GM12801 (cell line): ENCODE data around the gene KIRREL3.

ENCODE experiments used
- CTCF ChIP-seq: IDR thresholded peaks from one replicate; pipeline ENCODE4 v1.5.1; 2011; ENCODE audit warnings: control low read depth; ENCODE audit not compliant: insufficient read length; ENCODE audit errors: extremely low read depth

Gene KIRREL3

GRCh38 chr11:126700768-126701519 lies 299.6 kb downstream of the KIRREL3 start:
- TF ChIP-seq CTCF, result no peak

- TF ChIP-seq CTCF, result no peak
Observed at GRCh38 chr11:126698576-126698975, 302.0 kb downstream of the KIRREL3 start.

- no peak for TF ChIP-seq CTCF
Observed at GRCh38 chr11:126697936-126698335, 302.6 kb downstream of the KIRREL3 start.

- no peak for TF ChIP-seq CTCF
Observed at GRCh38 chr11:126696982-126697381, 303.6 kb downstream of the KIRREL3 start.

- no peak for TF ChIP-seq CTCF
Observed at GRCh38 chr11:126695293-126695692, 305.3 kb downstream of the KIRREL3 start.

- no peak for TF ChIP-seq CTCF
Observed at GRCh38 chr11:126694065-126694625, 306.4 kb downstream of the KIRREL3 start.

- TF ChIP-seq CTCF, result no peak
Observed at GRCh38 chr11:126687477-126687876, 313.1 kb downstream of the KIRREL3 start.
